K562 (cell line): ENCODE data around the gene ARID3A. TPM values are rescaled to one million over a fixed set of nuclear protein-coding genes. Genes with fewer than 3 reads are reported as not detected.

ENCODE experiments used
- CBX1 ChIP-seq: sonication (generic); IDR thresholded peaks from 2 replicates; pipeline ENCODE4 v1.6.1; 2016; ENCODE audit warnings: antibody characterized with exemption, low read depth, mild to moderate bottlenecking
- CC2D1A ChIP-seq: fragments of 450-650 bp; IDR thresholded peaks from 2 replicates; pipeline ENCODE4 v1.6.1; 2017; ENCODE audit warnings: mild to moderate bottlenecking
- CHAMP1 ChIP-seq: fragments of 450-650 bp; IDR thresholded peaks from 2 replicates; pipeline ENCODE4 v1.6.1; 2016; ENCODE audit warnings: mild to moderate bottlenecking
- FOSL1 ChIP-seq: fragments of 200-800 bp; sonication (Bioruptor generic); conservative IDR thresholded peaks from 2 replicates; pipeline ENCODE4 v1.6.1; 2016; ENCODE audit warnings: missing genetic modification characterization, missing compliant biosample characterization
- KHSRP ChIP-seq: fragments of 450-650 bp; IDR thresholded peaks from 2 replicates; pipeline ENCODE4 v1.6.1; 2017
- MBD2 ChIP-seq: sonication (generic); IDR thresholded peaks from 2 replicates; pipeline ENCODE4 v1.6.1; 2016; ENCODE audit warnings: low read depth, borderline replicate concordance
- MTA1 ChIP-seq: fragments of 450-650 bp; IDR thresholded peaks from 2 replicates; pipeline ENCODE4 v1.6.1; 2017; ENCODE audit warnings: borderline replicate concordance
- NBN ChIP-seq: fragments of 450-650 bp; IDR thresholded peaks from 2 replicates; pipeline ENCODE4 v1.6.1; 2016; ENCODE audit warnings: low read depth, mild to moderate bottlenecking
- POLR2G ChIP-seq: fragments of 200-400 bp; formaldehyde crosslinking; IDR thresholded peaks from 2 replicates; pipeline ENCODE4 v1.6.1; 2017; ENCODE audit warnings: low read depth, mild to moderate bottlenecking, antibody characterized with exemption, low read length, moderate library complexity
- RAD21 ChIP-seq, 2 experiments: fragments of 250-450 bp in 1 of 2; fragments of 450-650 bp in 1 of 2; sonication (Bioruptor Pico) in 1 of 2; formaldehyde crosslinking in 1 of 2; IDR thresholded peaks in 1 of 2; conservative IDR thresholded peaks in 1 of 2; 2 replicates each; pipeline versions ENCODE4 v1.4.0 to v1.8.0; 2020 to 2022; ENCODE audit warnings: mild to moderate bottlenecking in 2 of 2, moderate library complexity in 1 of 2
- RCOR1 ChIP-seq, 2 experiments: IDR thresholded peaks; 2 replicates each; pipeline ENCODE4 v1.6.1; 2012; ENCODE audit warnings: low read depth in 2 of 2, low read length in 2 of 2, borderline replicate concordance in 1 of 2, improper control_type of control experiment in 1 of 2
- SMARCA5 ChIP-seq: fragments of 450-650 bp; IDR thresholded peaks from 2 replicates; pipeline ENCODE4 v1.6.1; 2016
- TEAD4 ChIP-seq, 2 experiments: sonication (generic) in 1 of 2; formaldehyde crosslinking in 1 of 2; IDR thresholded peaks; 2 replicates each; pipeline versions ENCODE4 v1.6.1 to v1.8.0; 2012 to 2022; ENCODE audit warnings: borderline replicate concordance in 1 of 2, inconsistent platforms in 1 of 2, low read length in 1 of 2, mild to moderate bottlenecking in 1 of 2, missing genetic modification reagents in 1 of 2
- VEZF1 ChIP-seq: fragments of 200-800 bp; sonication (Bioruptor generic); IDR thresholded peaks from 2 replicates; pipeline ENCODE4 v1.6.1; 2017; ENCODE audit warnings: missing genetic modification characterization, missing compliant biosample characterization
- XRCC5 ChIP-seq: fragments of 200-400 bp; formaldehyde crosslinking; IDR thresholded peaks from 2 replicates; pipeline ENCODE4 v1.6.1; 2017; ENCODE audit warnings: low read depth, mild to moderate bottlenecking, low read length
- ZEB2 ChIP-seq: fragments of 450-650 bp; IDR thresholded peaks from 2 replicates; pipeline ENCODE4 v1.6.1; 2016
- polyA plus RNA-seq, 8 experiments: library from polyadenylated mRNA; depleted of rRNA in 4 of 8; stranded (reverse) in 5 of 8; unstranded in 3 of 8; fragments of >200 nt; fragmentation: Nextera tagmentation in 2 of 8; fragmentation: Illumina TruSeq in 1 of 8; extraction: Ambion mirVana in 2 of 8; extraction: Trizol in 1 of 8; gene quantifications; 2 replicates each; pipeline versions ENCODE4 v1.2.1 to v1.2.3, GENCODE V29; 2011 to 2014; ENCODE audit warnings: inconsistent platforms in 1 of 8, missing spikeins in 1 of 8
- total RNA-seq, 7 experiments: library from RNA; depleted of rRNA in 6 of 7; stranded (reverse); fragments of >200 nt in 6 of 7; fragmentation: Illumina TruSeq in 2 of 7; extraction: Trizol in 2 of 7; gene quantifications; 2 replicates each; pipeline versions ENCODE4 v1.2.1 to v1.2.3, GENCODE V29; 2011 to 2021; ENCODE audit warnings: low replicate concordance in 1 of 7
- TF ChIP-seq, protein P1 (sequence below), 2 experiments: fragments of 450-650 bp; IDR thresholded peaks; 2 replicates each; pipeline ENCODE4 v1.6.1; 2016
- TF ChIP-seq, protein P2 (sequence below): sonication (generic); formaldehyde crosslinking; IDR thresholded peaks from 2 replicates; pipeline ENCODE4 v1.8.1; 2023; ENCODE audit warnings: mild to moderate bottlenecking, missing genetic modification reagents

ARID3A gene
- total and polyA plus RNA-seq, 9 of the 15 experiments (the other 6 are each of a cell fraction or from before 2014, with no cell fraction given), result 1.4 to 118 (median 31.2) TPM

GRCh38 chr19:970695-971094 lies 44.9 kb downstream of the ARID3A start (continued):
- peak; percentile 39; the same call in 1 of the 2 replicates for TF ChIP-seq VEZF1
- TF ChIP-seq RAD21 (CRISPR knock-in tag; conservative IDR thresholded peaks at IDR 0.05 in 1 of 2, IDR thresholded peaks at IDR 0.05 in 1 of 2), result peak in 1 of 2 experiments; percentile 65; a peak in 2 of 4 replicates
- no peak for TF ChIP-seq FOSL1 (tag)
- TF ChIP-seq TEAD4 (IDR thresholded peaks at IDR 0.05; ENCODE audit: low read length), result 0 out of 2 replicates have a peak, but pooled peaks have one; percentile 15
- TF ChIP-seq TEAD4 (CRISPR knock-in tag; IDR thresholded peaks at IDR 0.05; ENCODE audit: borderline replicate concordance), result no peak
- 0 out of 2 replicates have a peak, but pooled peaks have one; percentile 45 for TF ChIP-seq NBN
- TF ChIP-seq KHSRP, result no peak
- TF ChIP-seq MTA1, result 0 out of 2 replicates have a peak, but pooled peaks have one; percentile 39
- TF ChIP-seq CBX1, result peak; percentile 99
- TF ChIP-seq CHAMP1, result peak; percentile 43; the same call in 1 of the 2 replicates
- TF ChIP-seq CC2D1A, result peak; percentile 80
- TF ChIP-seq, protein P1, sequence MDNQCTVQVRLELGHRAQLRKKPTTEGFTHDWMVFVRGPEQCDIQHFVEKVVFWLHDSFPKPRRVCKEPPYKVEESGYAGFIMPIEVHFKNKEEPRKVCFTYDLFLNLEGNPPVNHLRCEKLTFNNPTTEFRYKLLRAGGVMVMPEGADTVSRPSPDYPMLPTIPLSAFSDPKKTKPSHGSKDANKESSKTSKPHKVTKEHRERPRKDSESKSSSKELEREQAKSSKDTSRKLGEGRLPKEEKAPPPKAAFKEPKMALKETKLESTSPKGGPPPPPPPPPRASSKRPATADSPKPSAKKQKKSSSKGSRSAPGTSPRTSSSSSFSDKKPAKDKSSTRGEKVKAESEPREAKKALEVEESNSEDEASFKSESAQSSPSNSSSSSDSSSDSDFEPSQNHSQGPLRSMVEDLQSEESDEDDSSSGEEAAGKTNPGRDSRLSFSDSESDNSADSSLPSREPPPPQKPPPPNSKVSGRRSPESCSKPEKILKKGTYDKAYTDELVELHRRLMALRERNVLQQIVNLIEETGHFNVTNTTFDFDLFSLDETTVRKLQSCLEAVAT (IDR thresholded peaks at IDR 0.05), result peak in 1 of 2 experiments; percentile 56; a peak in 1 of 4 replicates
- peak in 1 of 2 experiments; percentile 20; a peak in 1 of 4 replicates for TF ChIP-seq RCOR1 (IDR thresholded peaks at IDR 0.05; ENCODE audit: borderline replicate concordance in 1 of 2, low read depth in 2 of 2, low read length in 2 of 2)
- 0 out of 2 replicates have a peak, but pooled peaks have one; percentile 14 for TF ChIP-seq MBD2
- TF ChIP-seq SMARCA5, result peak; percentile 53; the same call in 1 of the 2 replicates
- TF ChIP-seq, protein P2, sequence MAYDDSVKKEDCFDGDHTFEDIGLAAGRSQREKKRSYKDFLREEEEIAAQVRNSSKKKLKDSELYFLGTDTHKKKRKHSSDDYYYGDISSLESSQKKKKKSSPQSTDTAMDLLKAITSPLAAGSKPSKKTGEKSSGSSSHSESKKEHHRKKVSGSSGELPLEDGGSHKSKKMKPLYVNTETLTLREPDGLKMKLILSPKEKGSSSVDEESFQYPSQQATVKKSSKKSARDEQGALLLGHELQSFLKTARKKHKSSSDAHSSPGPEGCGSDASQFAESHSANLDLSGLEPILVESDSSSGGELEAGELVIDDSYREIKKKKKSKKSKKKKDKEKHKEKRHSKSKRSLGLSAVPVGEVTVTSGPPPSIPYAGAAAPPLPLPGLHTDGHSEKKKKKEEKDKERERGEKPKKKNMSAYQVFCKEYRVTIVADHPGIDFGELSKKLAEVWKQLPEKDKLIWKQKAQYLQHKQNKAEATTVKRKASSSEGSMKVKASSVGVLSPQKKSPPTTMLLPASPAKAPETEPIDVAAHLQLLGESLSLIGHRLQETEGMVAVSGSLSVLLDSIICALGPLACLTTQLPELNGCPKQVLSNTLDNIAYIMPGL (CRISPR knock-in tag), result 0 out of 2 replicates have a peak, but pooled peaks have one; percentile 36
- TF ChIP-seq POLR2G, result peak; percentile 34; the same call in 1 of the 2 replicates
- TF ChIP-seq XRCC5, result peak; percentile 84; the same call in 1 of the 2 replicates
- TF ChIP-seq ZEB2, result 0 out of 2 replicates have a peak, but pooled peaks have one; percentile 29
